HCT116 (cell line): ENCODE data around the gene FREM1.

ENCODE experiments used
- CEBPB ChIP-seq: IDR thresholded peaks from 2 replicates; pipeline ENCODE4 v1.6.1; 2012; ENCODE audit warnings: low read depth
- CTCF ChIP-seq, 3 experiments: fragments of 200-600 bp in 1 of 3; sonication (generic) in 1 of 3; IDR thresholded peaks in 2 of 3; conservative IDR thresholded peaks in 1 of 3; 2 replicates each; pipeline ENCODE4 v1.5.1; 2012 to 2017; ENCODE audit warnings: low read depth in 2 of 3, low read length in 2 of 3, antibody characterized with exemption in 1 of 3, borderline replicate concordance in 1 of 3, control low read depth in 1 of 3, mild to moderate bottlenecking in 1 of 3, mixed read lengths in 1 of 3, mixed run types in 1 of 3, moderate library complexity in 1 of 3; ENCODE audit not compliant: insufficient read depth in 1 of 3
- EGR1 ChIP-seq: IDR thresholded peaks from 2 replicates; pipeline ENCODE4 v1.6.1; 2012; ENCODE audit warnings: low read depth
- EZH2 ChIP-seq: fragments of 200-600 bp; sonication (generic); IDR thresholded peaks from 2 replicates; pipeline ENCODE4 v1.6.1; 2017; ENCODE audit warnings: antibody characterized with exemption, mixed run types
- FOSL1 ChIP-seq: IDR thresholded peaks from 2 replicates; pipeline ENCODE4 v1.6.1; 2012; ENCODE audit warnings: low read depth
- MAX ChIP-seq: IDR thresholded peaks from 2 replicates; pipeline ENCODE4 v1.6.1; 2012
- POLR2A ChIP-seq: IDR thresholded peaks from 2 replicates; pipeline ENCODE4 v1.7.0; 2011; ENCODE audit warnings: borderline replicate concordance; ENCODE audit not compliant: insufficient read depth, insufficient read length; ENCODE audit errors: extremely low read depth
- POLR2AphosphoS5 ChIP-seq: IDR thresholded peaks from 2 replicates; pipeline ENCODE4 v1.6.1; 2011; ENCODE audit warnings: mild to moderate bottlenecking, low read depth, low read length, moderate library complexity
- REST ChIP-seq: IDR thresholded peaks from 2 replicates; pipeline ENCODE4 v1.6.1; 2012; ENCODE audit warnings: low read depth
- SRF ChIP-seq: IDR thresholded peaks from 2 replicates; pipeline ENCODE4 v1.6.1; 2012; ENCODE audit warnings: low read depth
- ZBTB33 ChIP-seq: IDR thresholded peaks from 2 replicates; pipeline ENCODE4 v1.6.1; 2011; ENCODE audit warnings: mild to moderate bottlenecking, low read length, moderate library complexity; ENCODE audit not compliant: insufficient replicate concordance; ENCODE audit errors: extremely low read depth

- no peak for TF ChIP-seq EGR1
- TF ChIP-seq ZBTB33: no peak
- no peak for TF ChIP-seq CEBPB
- no peak for TF ChIP-seq MAX
- TF ChIP-seq POLR2AphosphoS5: no peak
- TF ChIP-seq CTCF (IDR thresholded peaks at IDR 0.05 in 2 of 3, conservative IDR thresholded peaks at IDR 0.05 in 1 of 3; ENCODE audit: borderline replicate concordance in 1 of 3, insufficient read depth in 1 of 3, low read depth in 2 of 3, low read length in 2 of 3): no peak
- no peak for TF ChIP-seq EZH2
- TF ChIP-seq REST: no peak
- no peak for TF ChIP-seq POLR2A
- no peak for TF ChIP-seq FOSL1
- no peak for TF ChIP-seq SRF
These were observed 81.0 kb downstream of the FREM1 start for GRCh38 chr9:14829204-14829603.
